Thyroid gland (tissue), 4 donors: ENCODE results near the gene DENND5B.

ENCODE experiments used
- POLR2A ChIP-seq, 2 donors: fragments of 450-650 bp; IDR thresholded peaks; one replicate each; pipeline ENCODE4 v1.6.1; 2017; ENCODE audit warnings: antibody characterized with exemption in 2 of 2, mild to moderate bottlenecking in 2 of 2, moderate library complexity in 1 of 2
- TF ChIP-seq, protein P1 (sequence below), 6 experiments: fragments of 200-600 bp in 3 of 6; fragments of 450-650 bp in 3 of 6; sonication (generic) in 3 of 6; IDR thresholded peaks; one replicate each; pipeline ENCODE4 v1.5.1; 2016 to 2019; ENCODE audit warnings: antibody characterized with exemption in 6 of 6, mild to moderate bottlenecking in 2 of 6, inconsistent platforms in 1 of 6, moderate library complexity in 1 of 6

DNA sequence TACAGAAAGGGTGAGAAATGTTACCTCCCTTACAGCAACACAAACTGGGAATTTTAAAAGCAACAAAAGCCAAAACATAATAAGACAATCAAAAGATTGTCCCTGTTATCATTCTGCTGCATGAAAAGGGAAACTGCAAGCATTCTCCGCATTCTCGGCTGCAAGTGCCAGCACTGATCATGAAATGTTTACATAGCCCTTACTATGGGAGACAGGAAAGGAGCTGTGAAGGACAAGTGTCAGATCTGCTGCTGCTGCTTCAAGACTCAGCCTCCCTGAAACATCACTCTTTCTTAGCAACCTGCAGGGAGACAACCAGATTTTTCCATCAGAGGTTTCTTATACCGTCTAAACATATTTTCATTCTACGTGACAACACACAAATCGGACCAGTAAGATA lies 20.1 kb downstream of the DENND5B start:
- TF ChIP-seq, protein P1, sequence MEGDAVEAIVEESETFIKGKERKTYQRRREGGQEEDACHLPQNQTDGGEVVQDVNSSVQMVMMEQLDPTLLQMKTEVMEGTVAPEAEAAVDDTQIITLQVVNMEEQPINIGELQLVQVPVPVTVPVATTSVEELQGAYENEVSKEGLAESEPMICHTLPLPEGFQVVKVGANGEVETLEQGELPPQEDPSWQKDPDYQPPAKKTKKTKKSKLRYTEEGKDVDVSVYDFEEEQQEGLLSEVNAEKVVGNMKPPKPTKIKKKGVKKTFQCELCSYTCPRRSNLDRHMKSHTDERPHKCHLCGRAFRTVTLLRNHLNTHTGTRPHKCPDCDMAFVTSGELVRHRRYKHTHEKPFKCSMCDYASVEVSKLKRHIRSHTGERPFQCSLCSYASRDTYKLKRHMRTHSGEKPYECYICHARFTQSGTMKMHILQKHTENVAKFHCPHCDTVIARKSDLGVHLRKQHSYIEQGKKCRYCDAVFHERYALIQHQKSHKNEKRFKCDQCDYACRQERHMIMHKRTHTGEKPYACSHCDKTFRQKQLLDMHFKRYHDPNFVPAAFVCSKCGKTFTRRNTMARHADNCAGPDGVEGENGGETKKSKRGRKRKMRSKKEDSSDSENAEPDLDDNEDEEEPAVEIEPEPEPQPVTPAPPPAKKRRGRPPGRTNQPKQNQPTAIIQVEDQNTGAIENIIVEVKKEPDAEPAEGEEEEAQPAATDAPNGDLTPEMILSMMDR (IDR thresholded peaks at IDR 0.05) = no peak
- no peak for TF ChIP-seq POLR2A (IDR thresholded peaks at IDR 0.05)
